ENCODE measurements around the gene COQ5. TPM values are rescaled to one million over a fixed set of nuclear protein-coding genes. Genes with fewer than 3 reads are reported as not detected.

COQ5 gene
- total and polyA plus RNA-seq, 2 donors from 2014 or later, result 26.5 to 60.8 TPM

DNA sequence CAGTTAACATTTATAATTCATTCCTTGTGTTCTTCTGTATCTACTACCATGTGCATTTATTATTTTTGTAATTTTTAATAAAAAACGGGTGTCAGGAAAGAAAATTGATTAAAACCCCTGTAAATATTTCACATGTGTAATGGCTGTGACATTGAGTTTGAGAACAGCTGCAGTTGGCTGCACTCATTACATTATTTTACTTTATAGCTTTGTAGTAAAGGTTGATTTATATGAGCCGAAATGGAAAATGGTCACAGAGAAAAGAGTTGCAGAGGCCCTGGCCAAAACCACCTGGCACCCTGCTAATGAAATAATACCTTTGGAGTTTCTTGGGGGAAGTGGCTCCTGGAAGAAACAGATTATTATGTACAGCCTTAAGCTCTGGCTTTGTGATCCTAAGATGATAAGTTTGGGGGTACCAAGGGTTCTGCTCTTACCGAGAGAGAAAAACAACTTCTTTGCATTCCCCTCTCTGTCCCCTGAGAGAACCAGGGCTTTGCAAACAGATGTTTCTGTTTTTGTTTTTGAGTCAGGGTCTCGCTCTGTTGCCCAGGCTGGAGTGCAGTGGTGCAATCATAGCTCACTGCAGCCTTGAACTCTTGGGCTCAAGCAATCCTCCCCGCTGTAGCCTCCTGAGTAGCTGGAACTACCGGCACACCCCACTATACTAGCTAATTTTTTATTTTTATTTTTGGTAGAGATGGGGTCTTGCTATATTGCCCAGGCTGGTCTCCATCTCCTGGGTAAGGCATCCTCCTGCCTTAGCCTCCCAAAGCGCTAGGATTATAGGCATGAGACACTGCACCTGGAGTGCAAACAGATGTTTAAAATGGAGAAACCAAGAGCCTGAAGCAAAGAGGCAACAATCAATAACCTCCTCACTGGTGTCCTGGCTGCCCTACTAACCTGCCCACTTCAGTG lies 42.7 kb downstream of the COQ5 start:
- Histone ChIP-seq H3K27ac (ENCODE audit: low read depth in 2 of 2, low read length in 2 of 2) (no peak overlapping the region), H3K9me3 (ENCODE audit: control insufficient read depth in 2 of 3, insufficient read depth in 1 of 3, low read length in 3 of 3) (no peaks in the 10 kb centered on the region), H3K4me1 (ENCODE audit: control insufficient read depth in 2 of 3, insufficient read depth in 2 of 3, low read depth in 1 of 3, low read length in 3 of 3) (no peaks in the 10 kb centered on the region), H3K27me3 (ENCODE audit: control insufficient read depth, insufficient read depth, low read length) (no peaks in the 10 kb centered on the region), H3K36me3 (ENCODE audit: control insufficient read depth in 2 of 3, insufficient read depth in 3 of 3, low read length in 3 of 3) (no peaks in the 10 kb centered on the region), H3K9ac (ENCODE audit: low read length in 3 of 3) (no peak overlapping the region), H3K4me3 (ENCODE audit: low read length in 3 of 3) (no peak overlapping the region)
- FAIRE-seq (no peak), DNase-seq (peak in 2 of 5 donors; percentile 20 to 62)
- intact Hi-C loops (cut with DNase I), result no loop called here
- TF ChIP-seq, protein P1, sequence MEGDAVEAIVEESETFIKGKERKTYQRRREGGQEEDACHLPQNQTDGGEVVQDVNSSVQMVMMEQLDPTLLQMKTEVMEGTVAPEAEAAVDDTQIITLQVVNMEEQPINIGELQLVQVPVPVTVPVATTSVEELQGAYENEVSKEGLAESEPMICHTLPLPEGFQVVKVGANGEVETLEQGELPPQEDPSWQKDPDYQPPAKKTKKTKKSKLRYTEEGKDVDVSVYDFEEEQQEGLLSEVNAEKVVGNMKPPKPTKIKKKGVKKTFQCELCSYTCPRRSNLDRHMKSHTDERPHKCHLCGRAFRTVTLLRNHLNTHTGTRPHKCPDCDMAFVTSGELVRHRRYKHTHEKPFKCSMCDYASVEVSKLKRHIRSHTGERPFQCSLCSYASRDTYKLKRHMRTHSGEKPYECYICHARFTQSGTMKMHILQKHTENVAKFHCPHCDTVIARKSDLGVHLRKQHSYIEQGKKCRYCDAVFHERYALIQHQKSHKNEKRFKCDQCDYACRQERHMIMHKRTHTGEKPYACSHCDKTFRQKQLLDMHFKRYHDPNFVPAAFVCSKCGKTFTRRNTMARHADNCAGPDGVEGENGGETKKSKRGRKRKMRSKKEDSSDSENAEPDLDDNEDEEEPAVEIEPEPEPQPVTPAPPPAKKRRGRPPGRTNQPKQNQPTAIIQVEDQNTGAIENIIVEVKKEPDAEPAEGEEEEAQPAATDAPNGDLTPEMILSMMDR (IDR thresholded peaks at IDR 0.05; ENCODE audit: borderline replicate concordance, extremely low read depth, insufficient read depth), result no peak

DNA sequence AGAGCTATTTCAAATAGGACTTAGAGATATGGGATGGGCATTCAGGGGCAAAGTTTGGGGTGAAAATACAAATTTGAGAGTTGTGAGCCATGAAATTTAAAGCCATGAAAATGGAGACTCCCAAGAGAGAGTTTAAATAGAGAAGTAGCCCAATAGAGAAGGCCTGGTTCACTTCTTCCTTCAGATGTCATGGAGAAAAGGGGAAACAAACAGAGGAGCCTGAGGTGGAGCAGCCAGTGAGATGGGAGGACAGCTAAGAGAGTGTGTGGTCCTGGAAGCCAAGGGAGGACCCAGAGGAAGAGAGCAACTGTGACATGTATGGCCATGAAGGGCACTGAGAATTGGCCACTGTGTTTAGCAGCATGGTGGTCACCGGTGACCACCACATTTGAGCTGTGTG lies 45.3 kb downstream of the COQ5 start:
- TF ChIP-seq, protein P1 (IDR thresholded peaks at IDR 0.05; ENCODE audit: borderline replicate concordance, extremely low read depth, insufficient read depth), result no peak
- H3K9ac ChIP-seq (ENCODE audit: low read length in 3 of 3), result no peak overlapping the region
- no peak overlapping the region for H3K4me3 ChIP-seq (ENCODE audit: low read length in 3 of 3)
- intact Hi-C loops (cut with DNase I), result no loop called here
- H3K27ac ChIP-seq (ENCODE audit: low read depth in 2 of 2, low read length in 2 of 2), result no peak overlapping the region
- FAIRE-seq (no peak), DNase-seq (no peak)
- H3K27me3 ChIP-seq (ENCODE audit: control insufficient read depth, insufficient read depth, low read length), result no peaks in the 10 kb centered on the region
- no peaks in the 10 kb centered on the region for H3K4me1 ChIP-seq (ENCODE audit: control insufficient read depth in 2 of 3, insufficient read depth in 2 of 3, low read depth in 1 of 3, low read length in 3 of 3)
- H3K9me3 ChIP-seq (ENCODE audit: control insufficient read depth in 2 of 3, insufficient read depth in 1 of 3, low read length in 3 of 3), result no peaks in the 10 kb centered on the region
- H3K36me3 ChIP-seq (ENCODE audit: control insufficient read depth in 2 of 3, insufficient read depth in 3 of 3, low read length in 3 of 3), result no peaks in the 10 kb centered on the region

DNA sequence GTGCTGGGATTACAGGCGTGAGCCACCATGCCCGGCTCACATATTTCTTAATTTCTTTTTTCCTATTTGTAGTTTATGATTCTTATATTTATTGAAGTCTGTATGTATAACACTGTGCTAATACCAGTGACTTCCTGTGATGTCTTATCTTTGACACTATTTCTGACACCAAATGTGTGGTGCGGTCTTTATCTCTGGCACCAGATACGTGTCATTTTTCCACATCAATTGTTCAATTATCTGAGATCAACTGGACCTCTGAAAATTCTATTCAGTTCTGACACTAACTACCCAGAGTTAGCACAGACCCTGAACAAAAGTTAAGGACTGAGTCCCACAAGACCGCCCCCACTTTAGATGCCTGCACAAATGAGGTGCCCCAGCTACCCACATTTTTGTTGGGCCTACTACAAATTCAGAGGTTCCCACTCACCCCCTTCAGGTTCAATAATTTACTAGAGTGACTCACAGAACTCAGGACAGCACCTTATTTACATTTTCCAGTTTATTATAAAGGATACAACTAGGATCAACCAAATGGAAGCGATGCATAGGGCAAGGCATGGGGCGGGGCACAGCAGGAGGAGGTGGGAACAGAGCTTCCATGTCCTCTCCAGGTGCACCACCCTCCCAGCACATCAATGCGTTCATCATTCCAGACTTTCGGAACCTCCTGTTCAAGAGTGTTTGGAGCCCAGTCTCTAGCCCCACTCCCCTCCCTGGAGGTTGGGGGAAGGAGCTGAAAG lies 47.8 kb downstream of the COQ5 start:
- H3K9ac ChIP-seq (ENCODE audit: low read length in 3 of 3), result no peak overlapping the region
- no peak for FAIRE-seq
- TF ChIP-seq, protein P1 (IDR thresholded peaks at IDR 0.05; ENCODE audit: borderline replicate concordance, extremely low read depth, insufficient read depth), result no peak

More for the DNA sequence above, 47.8 kb downstream of the COQ5 start:
- no peaks in the 10 kb centered on the region for H3K9me3 ChIP-seq (ENCODE audit: control insufficient read depth in 2 of 3, insufficient read depth in 1 of 3, low read length in 3 of 3)
- H3K4me3 ChIP-seq (ENCODE audit: low read length in 3 of 3), result no peak overlapping the region
- intact Hi-C loops (cut with DNase I), result no loop called here
- no peaks in the 10 kb centered on the region for H3K4me1 ChIP-seq (ENCODE audit: control insufficient read depth in 2 of 3, insufficient read depth in 2 of 3, low read depth in 1 of 3, low read length in 3 of 3)
- no peaks in the 10 kb centered on the region for H3K36me3 ChIP-seq (ENCODE audit: control insufficient read depth in 2 of 3, insufficient read depth in 3 of 3, low read length in 3 of 3)
- H3K27ac ChIP-seq (ENCODE audit: low read depth in 2 of 2, low read length in 2 of 2), result no peak overlapping the region
- DNase-seq, result no peak
- H3K27me3 ChIP-seq (ENCODE audit: control insufficient read depth, insufficient read depth, low read length), result no peaks in the 10 kb centered on the region

All from kidney (tissue), 14 donors.